T1000 (cell line): ENCODE data around the gene MT1B.
"Not testable (repeated sequence)": the region's sequence is repeated elsewhere in the genome, so short reads cannot be mapped to it uniquely, and the experiment has no call there.

ENCODE experiments used
- DNase-seq: peaks from one replicate; lab custom pipeline; 2025; ENCODE audit warnings: mixed read lengths; lab: John Stamatoyannopoulos, UW

The MT1B gene

GRCh38 chr16:56620339-56620897 lies 31.3 kb upstream of the MT1B start:
- DNase-seq: no peak

- DNase-seq: not testable (repeated sequence)
Measured at GRCh38 chr16:56621665-56622445, 29.8 kb upstream of the MT1B start.

- DNase-seq: not testable (repeated sequence)
Measured at GRCh38 chr16:56623184-56623583, 28.5 kb upstream of the MT1B start.

- DNase-seq: no peak
Measured at GRCh38 chr16:56623637-56624036, 28.0 kb upstream of the MT1B start.

- peak; percentile 73 for DNase-seq
Measured at GRCh38 chr16:56625140-56625942, 26.3 kb upstream of the MT1B start, which contains the start of gene MT1E. MT1E (plus strand) TSS chr16:56625781; CDS start chr16:56625852, 71 bp downstream.

GRCh38 chr16:56625943-56626654 lies 25.6 kb upstream of the MT1B start:
- DNase-seq: peak; percentile 73

GRCh38 chr16:56626685-56627084 lies 25.0 kb upstream of the MT1B start:
- no peak for DNase-seq

GRCh38 chr16:56628486-56629350 lies 23.0 kb upstream of the MT1B start:
- DNase-seq: no peak

- no peak for DNase-seq
Measured at GRCh38 chr16:56629531-56629930, 22.2 kb upstream of the MT1B start.

GRCh38 chr16:56630134-56630533 lies 21.6 kb upstream of the MT1B start:
- DNase-seq: no peak

- no peak for DNase-seq
Measured at GRCh38 chr16:56631197-56631596, 20.5 kb upstream of the MT1B start.

GRCh38 chr16:56631832-56632155 lies 19.9 kb upstream of the MT1B start:
- DNase-seq: no peak

- no peak for DNase-seq
Measured at GRCh38 chr16:56632156-56632847, 19.4 kb upstream of the MT1B start, which contains the start of gene MT1M. MT1M (plus strand) TSS chr16:56632659; CDS start chr16:56632732, 73 bp downstream.

GRCh38 chr16:56632848-56633365 lies 18.8 kb upstream of the MT1B start:
- DNase-seq: no peak

GRCh38 chr16:56633535-56633934 lies 18.2 kb upstream of the MT1B start:
- DNase-seq: no peak

- DNase-seq: no peak
Measured at GRCh38 chr16:56634715-56635440, 16.8 kb upstream of the MT1B start.

- no peak for DNase-seq
Measured at GRCh38 chr16:56635441-56635967, 16.2 kb upstream of the MT1B start.

- DNase-seq: no peak
Measured at GRCh38 chr16:56636616-56637413, 14.9 kb upstream of the MT1B start.
